ENCODE results near the gene EPHB1.

EPHB1 gene

DNA sequence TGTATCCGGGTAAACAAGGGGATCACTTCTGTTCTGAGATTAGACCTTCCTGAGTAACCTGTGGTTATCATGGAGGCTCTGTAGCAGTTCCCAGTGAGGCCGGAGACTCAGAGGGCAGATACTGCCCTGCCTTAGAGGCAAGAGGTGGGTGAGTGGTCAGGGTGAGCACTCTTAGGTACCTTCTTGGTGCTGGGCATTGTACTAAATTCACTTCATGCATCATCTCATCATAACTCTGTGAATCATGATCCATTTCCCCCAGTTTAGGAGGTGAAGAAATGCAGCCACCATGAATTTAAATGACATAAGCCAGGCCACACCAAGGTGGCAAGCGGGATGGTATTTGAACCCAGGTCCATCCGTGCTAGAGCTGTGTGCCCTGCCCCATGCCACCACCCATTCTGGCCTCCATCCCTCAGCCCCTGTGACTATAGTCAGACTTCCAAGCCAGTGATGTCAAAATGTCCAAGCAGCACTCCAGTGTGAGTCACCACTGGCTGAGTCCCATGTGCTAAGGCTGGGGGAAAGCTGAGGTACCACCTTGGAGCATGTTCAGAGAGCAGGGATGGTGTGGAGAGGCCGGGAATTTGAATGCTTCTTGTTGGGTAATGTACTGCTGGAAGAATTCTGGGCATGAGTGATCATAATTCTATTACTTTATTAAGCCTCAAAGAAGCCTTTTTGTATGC is 88.8 kb downstream of the EPHB1 start:
- DNase-seq (ENCODE audit: low spot score), result no peak

DNA sequence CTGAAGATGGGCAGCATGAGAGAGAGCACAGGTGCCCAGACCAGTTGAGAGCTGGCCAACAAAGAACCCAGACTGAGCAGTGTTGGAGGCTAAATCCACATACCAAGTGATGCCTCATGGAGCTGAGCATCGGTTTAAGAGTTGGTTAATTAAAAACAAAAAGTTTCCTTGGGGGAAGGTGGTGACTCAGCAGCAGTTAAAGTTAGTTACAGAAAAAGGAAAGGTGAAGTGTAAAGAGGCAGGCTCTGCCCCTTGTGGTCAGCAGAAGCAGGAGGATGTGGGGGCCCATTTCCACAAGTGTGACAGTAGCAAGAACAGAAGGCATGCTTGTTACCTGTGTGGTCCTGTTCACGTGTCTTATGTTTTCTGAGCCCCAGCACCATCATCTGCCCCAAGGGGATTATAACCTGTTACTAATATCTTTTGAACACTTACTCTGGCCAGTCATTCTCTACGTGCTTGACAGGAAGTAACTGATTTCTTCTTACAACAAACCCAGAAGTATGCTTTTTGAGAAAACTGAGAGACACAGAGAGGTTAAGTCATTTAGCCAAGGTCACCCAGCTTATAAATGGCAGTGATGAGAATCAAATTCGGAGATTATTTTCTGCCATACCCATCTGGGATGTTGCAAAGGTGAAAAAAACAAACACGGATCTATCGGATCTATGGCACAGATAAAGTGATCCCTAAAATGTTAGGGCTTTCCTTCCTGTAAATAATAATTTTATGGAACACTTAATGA is 91.0 kb downstream of the EPHB1 start:
- DNase-seq (ENCODE audit: low spot score), result no peak

DNA sequence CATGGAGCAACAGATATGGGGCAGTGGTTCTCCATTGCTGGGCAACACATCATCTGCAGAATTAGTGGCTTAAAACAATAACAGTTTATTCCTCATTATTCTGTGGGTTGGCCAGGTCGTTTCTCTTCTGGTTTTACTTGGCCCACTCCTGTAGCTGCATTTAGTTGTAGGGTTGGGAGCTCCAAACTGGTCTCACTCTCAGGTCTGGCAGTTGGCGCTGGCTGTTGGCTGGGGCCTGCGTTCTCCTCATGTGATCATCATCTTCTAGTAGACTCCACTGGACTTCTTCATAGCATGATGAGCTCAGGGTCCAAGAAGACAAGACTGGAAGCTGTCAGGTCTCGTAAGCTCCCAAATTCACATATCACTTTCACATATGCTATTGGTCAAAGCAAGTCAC is 91.9 kb downstream of the EPHB1 start:
- no peak for DNase-seq (ENCODE audit: low spot score)

DNA sequence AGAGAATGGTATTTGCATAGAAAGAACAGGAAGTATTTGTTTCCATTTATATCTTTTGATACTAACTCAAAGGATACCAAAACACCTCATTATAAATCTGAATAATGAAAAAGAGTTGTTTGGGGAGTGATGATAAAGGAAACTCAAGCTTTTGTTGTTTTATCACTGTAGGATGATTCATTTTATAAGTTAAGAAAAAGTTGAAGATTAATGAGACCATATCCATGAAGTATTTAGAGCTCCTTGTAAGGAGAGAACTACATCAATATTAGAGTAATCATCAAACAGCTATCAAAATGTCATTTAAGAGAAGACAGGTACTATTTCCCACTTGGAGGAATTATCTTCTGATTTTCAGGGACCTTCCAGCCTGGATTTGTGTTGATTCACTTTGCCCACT is 92.5 kb downstream of the EPHB1 start:
- no peak for DNase-seq (ENCODE audit: low spot score)

DNA sequence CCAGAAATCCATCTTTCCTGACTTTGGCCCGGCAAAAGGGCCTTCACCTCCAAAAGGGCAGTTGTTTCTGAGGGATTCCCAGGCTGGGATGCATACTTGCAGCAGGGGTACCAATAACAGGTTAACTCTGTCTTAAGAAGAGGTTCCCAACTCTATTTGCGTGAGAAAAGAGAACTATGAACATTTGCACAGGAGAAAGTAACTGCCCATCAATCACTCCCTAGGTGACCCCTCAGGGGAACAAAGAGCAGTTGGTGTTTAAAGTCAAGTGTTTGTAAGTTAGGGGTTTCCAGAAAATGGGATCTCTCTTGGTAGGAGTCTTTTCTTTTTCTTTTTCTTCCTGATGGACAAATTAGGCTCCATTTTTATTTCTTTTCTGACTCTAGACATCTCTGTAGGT is 97.3 kb downstream of the EPHB1 start:
- DNase-seq (ENCODE audit: low spot score), result no peak

DNA sequence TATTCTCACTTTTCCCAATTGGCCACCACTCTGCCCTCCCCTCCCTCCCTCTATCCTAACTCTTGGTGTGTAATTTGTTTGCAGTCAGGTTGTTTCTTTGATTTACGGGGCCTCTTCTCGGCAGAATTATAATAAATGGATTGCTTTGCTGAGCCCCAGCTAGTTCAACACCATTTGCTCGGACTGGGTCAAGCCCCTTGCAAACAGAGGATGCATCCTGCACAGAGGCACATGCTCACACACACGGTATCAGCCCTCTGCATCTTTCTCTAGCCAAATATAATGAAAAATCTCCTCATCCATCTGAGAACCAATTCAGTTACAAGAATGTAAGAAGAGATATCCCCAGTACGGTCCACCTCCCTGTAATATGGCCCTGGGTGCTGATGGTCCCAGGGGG is 97.7 kb downstream of the EPHB1 start:
- no peak for DNase-seq (ENCODE audit: low spot score)

DNA sequence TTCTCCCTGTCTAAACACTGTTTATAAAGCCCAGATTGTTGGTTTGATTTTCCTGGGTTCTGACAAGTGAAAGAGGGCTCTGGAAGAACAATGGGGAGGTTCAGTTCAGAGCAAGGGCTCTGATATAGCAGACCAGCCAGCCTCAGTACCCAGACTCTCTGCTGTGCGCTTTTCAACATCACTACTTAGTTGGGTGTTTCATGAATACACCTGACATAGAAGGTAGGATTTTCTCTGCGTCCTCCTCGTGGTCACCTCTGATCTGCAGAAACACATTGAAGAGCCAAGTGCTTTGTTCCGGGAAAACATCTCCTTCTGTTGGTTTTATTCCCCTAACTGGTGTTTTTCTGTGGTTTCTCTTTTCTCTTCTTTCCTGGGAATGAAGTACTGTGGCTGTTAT is 99.5 kb downstream of the EPHB1 start:
- DNase-seq (ENCODE audit: low spot score), result no peak

DNA sequence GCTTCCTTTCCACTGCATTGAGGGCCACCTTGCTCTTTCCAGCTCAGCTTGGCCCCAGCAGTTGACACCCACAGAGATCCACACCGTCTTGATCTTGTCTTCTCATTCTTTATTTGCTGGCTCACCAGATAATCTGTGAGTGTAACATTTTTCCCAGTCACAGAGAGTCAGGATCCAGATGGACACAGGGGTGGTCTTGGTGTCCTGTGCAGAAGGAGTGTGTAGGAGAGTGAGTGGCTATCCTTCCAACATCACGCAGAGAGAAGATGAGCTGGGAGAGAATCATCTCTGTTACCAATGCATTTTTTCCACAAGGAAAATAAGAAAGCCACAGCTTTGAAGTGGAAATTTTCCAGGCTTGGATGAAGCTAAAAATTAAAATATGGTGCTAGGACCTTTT is 100.1 kb downstream of the EPHB1 start:
- no peak for DNase-seq (ENCODE audit: low spot score)

DNA sequence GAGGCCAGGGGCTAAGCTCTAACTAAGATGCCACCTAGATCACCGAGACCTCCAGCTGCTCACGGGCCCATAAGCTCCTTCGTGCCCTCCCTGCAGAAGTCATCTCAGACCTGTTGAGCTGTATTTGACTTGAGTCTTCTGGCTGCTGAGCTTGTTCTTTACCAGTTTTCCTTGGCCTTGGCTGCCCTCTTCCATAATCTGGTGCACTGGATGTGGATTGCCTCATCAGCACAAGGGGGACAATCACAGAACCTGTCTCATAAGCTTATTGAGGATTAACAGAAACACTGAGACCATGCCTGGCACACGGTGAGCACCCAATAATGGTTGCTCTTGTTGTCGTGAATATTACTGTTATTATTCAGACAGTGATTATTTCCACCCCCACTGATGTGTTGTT is 101.1 kb downstream of the EPHB1 start:
- DNase-seq (ENCODE audit: low spot score), result no peak

DNA sequence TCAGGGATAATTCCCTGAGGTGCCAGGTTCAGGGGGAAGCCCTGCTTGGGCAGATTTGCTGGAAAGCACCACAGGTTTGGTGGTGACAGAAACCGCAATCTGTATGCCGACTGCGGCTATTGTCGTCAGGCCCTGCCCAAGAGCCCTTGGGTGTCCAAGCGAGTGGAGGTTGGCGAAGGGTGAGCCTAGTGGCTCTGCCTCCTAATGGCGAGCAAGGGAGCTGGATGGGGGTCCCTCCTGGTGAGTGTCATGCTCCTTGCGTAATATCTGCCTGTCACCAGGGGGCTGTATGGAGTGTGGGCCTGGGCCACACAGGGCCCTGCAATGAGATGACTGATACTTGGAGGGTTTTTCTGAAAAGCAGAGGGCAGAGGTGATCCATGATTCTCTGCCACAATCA is 101.6 kb downstream of the EPHB1 start:
- DNase-seq (ENCODE audit: low spot score), result no peak

DNA sequence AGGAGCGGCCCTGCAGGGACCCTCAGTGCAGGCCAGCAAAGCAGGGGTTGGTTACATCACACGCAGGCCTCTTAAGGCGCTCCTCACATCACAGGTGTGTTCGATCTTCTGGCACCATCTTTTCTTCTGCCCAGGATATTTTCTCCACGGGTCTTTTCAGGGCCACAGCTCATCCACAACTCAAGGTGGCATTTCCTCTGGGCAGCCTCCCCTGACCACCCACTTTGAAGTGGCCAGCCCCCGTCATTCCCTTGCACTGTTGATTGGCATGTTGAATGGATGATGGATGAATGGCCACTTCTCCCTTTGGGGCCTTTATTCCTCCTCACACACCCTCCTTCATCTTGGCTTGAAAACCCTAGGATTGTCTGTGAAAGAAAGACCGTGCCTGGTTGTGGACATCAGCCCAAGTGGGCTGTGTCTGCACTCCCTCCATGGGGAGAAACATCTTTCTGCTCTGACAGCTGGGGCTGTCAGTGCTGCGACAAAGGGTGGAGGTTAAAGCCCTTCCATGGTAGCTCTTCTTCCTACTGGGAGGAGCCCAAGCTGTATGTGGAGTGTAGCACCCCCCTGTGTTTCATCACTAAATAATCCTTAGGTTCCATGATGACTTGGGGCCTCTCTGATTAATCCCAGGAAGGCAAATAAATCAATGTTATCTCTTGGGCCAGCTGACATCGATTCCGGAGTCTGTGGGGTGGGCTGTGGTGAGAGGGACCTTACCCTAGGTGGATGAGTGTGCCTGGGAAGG is 102.5 kb downstream of the EPHB1 start:
- DNase-seq (ENCODE audit: low spot score), result no peak

DNA sequence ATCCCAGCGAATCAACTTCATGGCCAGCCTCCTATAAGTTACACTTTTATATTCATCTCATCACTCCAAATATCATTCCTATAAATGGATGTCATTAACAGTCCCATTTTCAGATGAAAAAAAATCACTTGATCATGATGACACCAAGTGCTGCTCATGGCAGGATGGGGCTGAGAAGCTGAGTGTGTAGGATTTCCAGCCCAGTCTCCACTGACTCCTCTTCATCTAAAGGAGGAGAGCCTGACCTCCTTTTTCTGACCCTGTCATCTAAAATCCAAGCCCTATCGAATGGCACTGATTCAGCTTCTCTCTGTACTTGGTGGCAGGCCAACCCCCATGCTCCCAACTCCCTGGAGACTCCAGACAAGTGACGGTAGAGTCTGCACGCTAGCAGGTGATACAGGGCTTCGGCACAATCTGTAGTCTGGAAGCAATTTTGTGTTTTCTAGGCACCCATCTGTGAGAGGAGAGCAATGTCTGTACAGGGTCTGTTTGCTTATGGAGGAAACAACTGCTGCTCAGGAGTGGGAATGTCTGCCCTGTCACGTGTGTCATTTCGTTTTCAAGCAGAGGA is 103.2 kb downstream of the EPHB1 start:
- DNase-seq (ENCODE audit: low spot score), result no peak

DNA sequence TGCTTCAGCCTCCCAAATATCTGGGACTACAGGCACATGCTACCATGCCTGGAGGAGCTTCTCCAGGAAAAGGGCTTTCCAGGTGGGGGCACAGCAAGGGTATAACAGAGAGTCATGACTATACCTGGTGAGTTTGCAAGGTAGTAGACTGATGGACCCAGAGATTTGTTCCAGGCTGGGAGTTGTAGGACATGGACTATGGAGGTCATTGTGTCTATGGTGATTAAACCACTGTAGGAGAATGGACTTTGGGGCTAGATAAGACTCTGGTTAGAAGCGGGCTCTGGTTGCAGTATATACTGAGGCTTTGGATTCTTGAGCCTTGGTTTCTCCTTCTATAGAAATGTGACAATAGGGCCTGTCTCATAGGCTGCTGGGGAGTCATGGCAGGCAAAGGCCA is 104.7 kb downstream of the EPHB1 start:
- DNase-seq (ENCODE audit: low spot score), result no peak

DNA sequence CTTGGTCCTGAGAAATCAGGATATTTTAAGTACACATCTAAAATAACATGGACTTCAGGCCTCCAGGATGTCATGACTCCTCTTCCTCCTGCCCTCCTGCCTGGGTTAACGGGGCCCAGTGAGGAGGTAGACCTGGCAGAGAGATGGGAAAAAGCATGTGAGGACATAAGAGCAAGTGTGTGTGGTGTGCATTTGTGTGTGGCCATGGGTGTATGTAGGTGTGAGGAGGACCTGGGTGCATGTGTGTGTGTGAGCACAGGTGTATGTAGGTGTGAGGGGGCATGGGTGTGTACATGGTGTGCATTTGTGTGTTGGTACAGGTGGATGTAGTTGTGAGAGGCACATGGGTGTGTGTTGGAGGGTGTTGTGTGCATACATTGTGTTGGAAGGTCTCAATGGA is 105.4 kb downstream of the EPHB1 start:
- no peak for DNase-seq (ENCODE audit: low spot score)

DNA sequence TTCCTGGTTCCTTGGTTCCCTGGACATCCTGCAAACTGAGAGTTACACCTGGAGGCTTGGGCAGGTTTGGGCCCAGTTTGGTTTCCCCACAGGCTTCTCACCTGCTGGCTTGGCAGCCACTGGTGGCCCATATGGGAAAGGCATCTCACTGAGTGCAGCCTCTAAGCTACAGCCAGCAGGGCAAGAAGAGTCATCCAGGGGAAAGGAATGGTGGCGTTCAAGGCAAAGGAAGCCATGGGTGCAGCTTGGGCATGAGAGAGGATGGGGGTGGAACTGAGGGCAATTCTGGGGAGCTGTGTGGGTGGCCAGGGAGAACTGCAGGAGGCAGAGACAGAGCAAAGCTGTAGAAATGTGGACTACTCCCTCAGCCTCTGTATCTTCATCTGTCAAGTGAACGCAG is 106.4 kb downstream of the EPHB1 start:
- no peak for DNase-seq (ENCODE audit: low spot score)

DNA sequence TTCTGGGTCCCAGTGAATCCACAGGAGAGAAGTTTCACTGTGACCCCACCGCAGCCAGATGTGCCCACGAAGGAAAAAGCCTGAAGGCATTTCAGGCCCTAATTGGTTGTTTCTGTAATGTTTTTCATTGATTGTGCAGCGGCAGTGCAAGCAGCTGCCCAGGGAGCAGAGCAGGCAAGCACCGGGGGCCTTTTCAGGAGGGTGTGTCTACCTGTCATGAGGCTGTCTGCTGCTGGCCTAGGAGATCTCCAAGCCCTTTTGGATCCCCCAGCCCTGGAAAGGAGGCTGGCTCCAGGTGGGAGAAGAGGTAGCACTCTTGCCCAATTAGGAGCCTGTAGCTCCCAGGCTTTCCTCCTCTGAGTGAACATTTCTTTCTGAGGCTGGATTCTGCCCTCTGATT is 108.8 kb downstream of the EPHB1 start:
- DNase-seq (ENCODE audit: low spot score), result no peak

DNA sequence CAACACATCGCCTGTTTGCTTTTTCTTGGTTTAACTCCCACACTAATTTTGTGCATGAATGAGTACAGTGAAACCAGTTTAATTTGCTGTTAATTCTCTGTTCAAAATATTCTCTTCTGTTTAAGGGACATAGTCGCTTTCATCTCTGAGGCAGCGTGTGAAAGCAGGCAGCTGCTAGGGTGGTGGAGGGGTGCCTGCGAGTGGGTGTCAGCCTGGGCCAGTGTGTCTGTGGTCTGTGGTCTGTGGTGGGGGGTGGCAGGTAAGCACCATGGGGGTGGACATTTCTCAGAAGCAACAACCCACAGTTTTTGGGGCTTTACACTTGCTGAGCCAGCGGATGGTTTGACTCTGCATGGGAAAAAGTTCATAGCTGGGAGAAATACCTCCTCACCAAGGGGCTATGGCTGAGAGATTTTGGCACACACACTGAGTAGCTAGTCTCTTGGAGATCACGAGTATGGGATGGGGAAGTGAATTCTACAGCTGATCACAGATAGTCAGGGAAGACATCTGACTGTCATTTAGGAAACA is 109.2 kb downstream of the EPHB1 start:
- DNase-seq (ENCODE audit: low spot score), result no peak

DNA sequence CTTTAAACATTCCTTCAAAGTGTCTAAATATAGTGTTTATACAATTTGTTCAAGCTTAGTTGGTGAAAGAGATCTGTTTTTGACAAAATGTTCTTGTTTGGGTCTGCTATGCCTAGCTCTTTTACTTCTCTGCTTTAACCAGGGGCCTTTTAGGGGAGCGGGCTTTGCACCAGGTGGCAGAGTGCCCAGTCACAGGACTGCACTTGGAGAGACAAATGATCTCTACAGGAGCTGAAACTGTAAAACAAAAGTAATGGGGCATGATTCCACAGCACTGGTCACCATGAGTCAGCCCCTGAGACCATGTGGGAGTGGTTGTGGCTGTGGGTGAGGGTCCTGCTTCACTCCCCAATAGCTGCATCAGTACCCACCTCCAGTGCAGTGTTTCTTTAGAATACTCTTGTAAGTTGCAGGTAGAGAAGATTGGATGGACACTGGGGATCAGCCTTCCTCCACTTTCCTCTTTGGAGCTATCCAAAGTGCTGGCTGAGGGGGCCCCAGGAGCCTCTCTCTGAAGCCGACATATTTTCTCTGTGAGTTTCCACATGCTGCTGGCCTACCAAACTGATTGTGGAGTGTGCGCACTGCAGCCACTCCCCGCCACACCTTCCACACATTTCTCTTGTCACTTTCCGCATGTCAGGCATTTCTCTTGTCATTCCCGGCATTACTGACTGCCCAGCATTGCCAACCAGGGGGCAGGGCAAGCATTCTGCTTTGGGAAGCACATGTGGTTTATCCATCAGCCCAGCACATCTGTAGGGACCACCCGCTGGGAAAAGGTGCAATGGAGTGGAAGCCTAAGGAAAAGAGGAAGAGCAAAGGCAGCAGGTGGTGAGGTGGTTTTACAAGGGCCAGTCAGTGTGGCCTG is 110.0 kb downstream of the EPHB1 start:
- DNase-seq (ENCODE audit: low spot score), result no peak

DNA sequence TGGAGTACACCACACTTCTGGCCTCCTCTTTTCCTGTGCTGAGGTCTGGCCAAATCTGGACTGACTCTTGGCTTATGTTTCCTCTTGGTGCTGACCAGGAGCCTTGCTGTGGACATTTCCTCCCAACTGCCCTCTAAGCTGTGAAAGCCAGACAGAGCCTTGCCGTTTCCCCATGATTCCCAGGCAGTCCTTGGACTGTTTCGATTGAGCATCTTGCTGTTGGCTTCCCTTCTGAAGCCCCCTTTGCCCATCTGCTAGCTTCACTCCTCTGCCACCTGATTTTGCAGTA is 110.5 kb downstream of the EPHB1 start:
- no peak for DNase-seq (ENCODE audit: low spot score)

DNA sequence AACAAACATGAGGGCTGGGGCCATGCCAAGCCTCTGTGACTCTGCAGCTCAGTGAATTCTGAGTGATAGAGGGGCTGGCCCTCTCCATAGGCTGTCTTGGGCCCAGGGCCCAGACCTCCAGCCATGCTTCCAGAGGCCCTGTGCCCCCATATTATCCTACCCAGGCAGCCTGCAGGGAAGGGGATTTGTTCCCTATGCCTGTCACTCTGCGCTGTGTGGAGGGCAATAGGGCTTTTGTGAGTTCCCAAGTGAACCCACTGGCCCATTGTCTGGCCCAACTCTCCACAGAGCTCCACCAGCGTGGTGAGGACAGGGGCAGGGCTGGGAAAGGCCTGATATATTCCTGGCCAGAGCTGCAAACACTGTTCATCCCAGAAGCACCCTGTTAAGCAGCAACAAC is 113.2 kb downstream of the EPHB1 start:
- no peak for DNase-seq (ENCODE audit: low spot score)

DNA sequence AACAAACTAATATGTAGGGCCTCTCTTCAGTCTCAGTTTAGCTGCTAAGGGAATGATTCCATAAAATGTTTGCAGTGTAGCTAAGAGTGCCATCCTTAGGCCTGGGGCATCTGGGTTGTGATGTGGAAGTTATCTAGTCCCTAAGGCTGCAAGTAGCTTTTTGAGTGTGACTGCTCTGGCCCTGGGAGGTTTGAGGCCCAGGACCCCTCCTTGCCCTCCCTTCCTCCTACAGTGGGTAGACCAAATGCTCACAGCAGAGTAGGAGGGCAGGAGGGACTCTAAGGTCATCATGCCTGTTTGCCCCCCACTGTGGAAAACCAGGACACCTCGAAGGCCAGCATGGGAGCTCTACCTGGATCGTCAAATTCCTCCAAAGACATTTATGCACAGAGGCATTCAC is 115.0 kb downstream of the EPHB1 start:
- no peak for DNase-seq (ENCODE audit: low spot score)

All from left forelimb (tissue), 1 donor.